ENCODE results near the gene SMIM24. TPM values are rescaled to one million over a fixed set of nuclear protein-coding genes. Genes with fewer than 3 reads are reported as not detected.
"Not testable (repeated sequence)": the region's sequence is repeated elsewhere in the genome, so short reads cannot be mapped to it uniquely, and the experiment has no call there.

Gene SMIM24
- total RNA-seq (not detected), total RNA-seq (0 to 1.6 (median 0.19) reads per million in 172 experiments)
- not detected for polyA plus RNA-seq (2013, experiment 1 of 2)
- polyA plus RNA-seq (2013, experiment 2 of 2), result 0.15 TPM

DNA sequence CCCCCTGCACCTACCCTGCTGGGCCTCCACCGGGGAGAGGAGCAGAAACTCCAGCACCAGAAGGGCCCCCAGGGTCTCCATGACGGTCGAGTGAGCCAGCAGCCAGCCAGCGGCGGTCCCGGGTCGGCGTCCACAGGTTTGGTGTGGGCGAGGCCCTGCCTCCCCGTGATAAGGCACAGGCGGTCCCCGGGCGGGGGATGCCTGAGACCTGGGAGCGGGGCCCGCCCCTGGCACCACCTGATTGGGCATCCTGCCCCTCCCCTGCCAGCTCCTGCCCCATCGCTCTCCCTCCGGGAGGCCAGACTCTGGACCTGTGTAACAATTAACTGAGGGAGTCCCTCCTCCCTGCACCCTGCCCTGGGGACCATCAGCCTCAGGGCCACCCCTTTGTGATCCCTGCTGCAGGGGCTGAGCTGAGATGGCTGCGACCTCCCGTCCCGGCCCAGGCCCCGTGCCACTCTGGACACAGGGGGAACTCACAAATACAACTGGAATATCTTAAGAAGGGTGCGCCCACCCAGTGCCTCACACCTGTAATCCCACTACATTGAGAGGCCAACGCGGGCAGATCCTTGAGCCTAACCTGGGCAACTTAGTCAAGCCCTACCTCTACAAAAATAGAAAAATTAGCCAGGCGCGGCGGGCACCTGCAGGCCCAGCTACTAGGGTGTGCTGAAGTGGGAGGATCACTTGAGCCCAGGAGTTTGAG lies at the start of gene SMIM24:
TSS of gene SMIM24 (minus strand) at position 143 of the 709 bp plus-strand sequence. CDS start at position 81, 62 bp downstream.
- H3K36me3 Mint-ChIP-seq (ENCODE audit: low read depth), result no peaks in the 10 kb centered on the region
- ChIA-PET POLR2A (no interaction called here), CTCF (no interaction called here)
- Histone ChIP-seq H3K9me3 (ENCODE audit: control insufficient read depth in 1 of 2, insufficient read depth in 1 of 2, low read length in 2 of 2) (no peaks in the 10 kb centered on the region), H3K27ac (ENCODE audit: low read depth in 1 of 2, low read length in 2 of 2) (no peak within 1 kb of the TSS), H3K27me3 (ENCODE audit: control insufficient read depth in 1 of 2, insufficient read depth in 2 of 2, low read length in 2 of 2) (no peaks in the 10 kb centered on the region), H3K36me3 (ENCODE audit: insufficient read depth, low read length) (no peaks in the 10 kb centered on the region), H3K4me3 (ENCODE audit: low read length) (no peak within 1 kb of the TSS), H3K4me1 (ENCODE audit: insufficient read depth, low read length) (peaks cover 17% of the 10 kb centered on the region)
- peaks cover 17% of the 10 kb centered on the region for H3K4me1 Mint-ChIP-seq (ENCODE audit: low read depth)
- H3K4me3 Mint-ChIP-seq, result no peak within 1 kb of the TSS
- H3K27ac Mint-ChIP-seq, result no peak within 1 kb of the TSS
- TF ChIP-seq, protein P1, sequence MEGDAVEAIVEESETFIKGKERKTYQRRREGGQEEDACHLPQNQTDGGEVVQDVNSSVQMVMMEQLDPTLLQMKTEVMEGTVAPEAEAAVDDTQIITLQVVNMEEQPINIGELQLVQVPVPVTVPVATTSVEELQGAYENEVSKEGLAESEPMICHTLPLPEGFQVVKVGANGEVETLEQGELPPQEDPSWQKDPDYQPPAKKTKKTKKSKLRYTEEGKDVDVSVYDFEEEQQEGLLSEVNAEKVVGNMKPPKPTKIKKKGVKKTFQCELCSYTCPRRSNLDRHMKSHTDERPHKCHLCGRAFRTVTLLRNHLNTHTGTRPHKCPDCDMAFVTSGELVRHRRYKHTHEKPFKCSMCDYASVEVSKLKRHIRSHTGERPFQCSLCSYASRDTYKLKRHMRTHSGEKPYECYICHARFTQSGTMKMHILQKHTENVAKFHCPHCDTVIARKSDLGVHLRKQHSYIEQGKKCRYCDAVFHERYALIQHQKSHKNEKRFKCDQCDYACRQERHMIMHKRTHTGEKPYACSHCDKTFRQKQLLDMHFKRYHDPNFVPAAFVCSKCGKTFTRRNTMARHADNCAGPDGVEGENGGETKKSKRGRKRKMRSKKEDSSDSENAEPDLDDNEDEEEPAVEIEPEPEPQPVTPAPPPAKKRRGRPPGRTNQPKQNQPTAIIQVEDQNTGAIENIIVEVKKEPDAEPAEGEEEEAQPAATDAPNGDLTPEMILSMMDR (IDR thresholded peaks at IDR 0.05), result no peak
- H3K9me3 Mint-ChIP-seq, result no peaks in the 10 kb centered on the region
- no peak for DNase-seq
- ATAC-seq (ENCODE audit: poor library complexity), result no peak
- intact Hi-C loops (cut with DNase I, micrococcal nuclease), result no loop called here
- peaks cover 4% of the 10 kb centered on the region for H3K27me3 Mint-ChIP-seq

GRCh38 chr19:3529299-3529698 lies 49.0 kb upstream of the SMIM24 start:
- H3K27ac Mint-ChIP-seq; ATAC-seq (ENCODE audit: poor library complexity); H3K9me3 Mint-ChIP-seq; H3K4me1 ChIP-seq (ENCODE audit: insufficient read depth, low read length); H3K27ac ChIP-seq (ENCODE audit: low read depth in 1 of 2, low read length in 2 of 2); H3K4me3 Mint-ChIP-seq; H3K4me3 ChIP-seq (ENCODE audit: low read length); POLR2A ChIA-PET; H3K4me1 Mint-ChIP-seq (ENCODE audit: low read depth); DNase-seq; CTCF ChIA-PET; H3K9me3 ChIP-seq (ENCODE audit: control insufficient read depth in 1 of 2, insufficient read depth in 1 of 2, low read length in 2 of 2); intact Hi-C loops (cut with DNase I, micrococcal nuclease); H3K27me3 ChIP-seq (ENCODE audit: control insufficient read depth in 1 of 2, insufficient read depth in 2 of 2, low read length in 2 of 2); H3K27me3 Mint-ChIP-seq: not testable (repeated sequence)
- peaks cover 28% of the 10 kb centered on the region for H3K36me3 Mint-ChIP-seq (ENCODE audit: low read depth)
- H3K36me3 ChIP-seq (ENCODE audit: insufficient read depth, low read length), result peaks cover 76% of the 10 kb centered on the region

DNA sequence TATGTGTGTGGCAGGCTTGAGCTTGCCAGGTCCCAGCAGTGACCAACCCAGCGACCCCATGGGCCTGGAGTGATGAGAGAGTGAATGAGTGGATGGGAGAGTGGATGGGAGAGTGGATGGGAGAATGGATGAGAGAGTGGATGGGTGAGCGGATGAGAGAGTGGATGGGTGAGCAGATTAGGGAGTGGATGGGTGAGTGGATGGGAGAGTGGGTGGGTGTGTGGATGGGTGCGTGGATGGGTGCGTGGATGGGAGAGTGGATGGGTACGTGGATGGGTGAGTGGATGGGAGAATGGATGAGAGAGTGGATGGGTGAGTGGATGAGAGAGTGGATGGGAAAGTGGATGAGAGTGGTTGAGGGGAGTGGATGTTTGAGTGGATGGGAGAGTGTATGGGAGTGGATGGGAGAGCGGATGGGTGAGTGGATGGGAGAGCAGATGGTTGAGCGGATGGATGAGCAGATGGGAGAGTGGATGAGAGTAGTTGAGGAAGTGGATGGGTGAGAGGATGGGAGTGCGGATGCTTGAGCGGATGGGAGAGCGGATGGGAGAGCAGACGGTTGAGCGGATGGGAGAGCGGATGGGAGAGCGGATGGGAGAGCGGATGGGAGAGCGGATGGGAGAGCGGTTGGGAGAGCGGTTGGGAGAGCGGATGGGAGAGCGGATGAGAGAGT lies 48.4 kb upstream of the SMIM24 start:
- intact Hi-C loops (cut with DNase I, micrococcal nuclease), result no loop called here
- H3K36me3 Mint-ChIP-seq (ENCODE audit: low read depth), result peaks cover 30% of the 10 kb centered on the region
- H3K9me3 Mint-ChIP-seq, result no peaks in the 10 kb centered on the region
- no peaks in the 10 kb centered on the region for H3K27me3 ChIP-seq (ENCODE audit: control insufficient read depth in 1 of 2, insufficient read depth in 2 of 2, low read length in 2 of 2)
- no peaks in the 10 kb centered on the region for H3K4me1 ChIP-seq (ENCODE audit: insufficient read depth, low read length)
- no peak overlapping the region for H3K4me3 Mint-ChIP-seq
- POLR2A ChIA-PET, result no interaction called here
- no peaks in the 10 kb centered on the region for H3K27me3 Mint-ChIP-seq
- CTCF ChIA-PET, result no interaction called here
- no peak overlapping the region for H3K27ac Mint-ChIP-seq
- peaks cover 78% of the 10 kb centered on the region for H3K36me3 ChIP-seq (ENCODE audit: insufficient read depth, low read length)
- H3K4me1 Mint-ChIP-seq (ENCODE audit: low read depth), result no peaks in the 10 kb centered on the region
- no peak overlapping the region for H3K27ac ChIP-seq (ENCODE audit: low read depth in 1 of 2, low read length in 2 of 2)
- no peaks in the 10 kb centered on the region for H3K9me3 ChIP-seq (ENCODE audit: control insufficient read depth in 1 of 2, insufficient read depth in 1 of 2, low read length in 2 of 2)
- no peak for DNase-seq
- H3K4me3 ChIP-seq (ENCODE audit: low read length), result no peak overlapping the region
- TF ChIP-seq, protein P1 (IDR thresholded peaks at IDR 0.05), result no peak
- ATAC-seq (ENCODE audit: poor library complexity), result no peak
